HepG2 (cell line): ENCODE results near the gene C19orf73. TPM values are rescaled to one million over a fixed set of nuclear protein-coding genes. Genes with fewer than 3 reads are reported as not detected.
A peak's percentile ranks its signal among the peaks of the same experiment; 100 is the strongest.

Experiments used
- CCAR2 ChIP-seq: fragments of 200-400 bp; formaldehyde crosslinking; optimal IDR thresholded peaks from 2 replicates; pipeline ENCODE3; 2018; ENCODE audit warnings: low read depth, mild to moderate bottlenecking, low read length, moderate library complexity
- HHEX ChIP-seq: IDR thresholded peaks from 2 replicates; pipeline ENCODE4 v1.6.1; 2016; ENCODE audit warnings: control low read depth
- NONO ChIP-seq, 2 experiments: fragments of 450-650 bp in 1 of 2; sonication (generic) in 1 of 2; formaldehyde crosslinking in 1 of 2; IDR thresholded peaks in 1 of 2; conservative IDR thresholded peaks in 1 of 2; 2 replicates each; pipeline versions ENCODE4 v1.6.1 to v1.8.0; 2017 to 2022; ENCODE audit warnings: mild to moderate bottlenecking in 1 of 2, missing genetic modification reagents in 1 of 2, moderate library complexity in 1 of 2
- NR2F1 ChIP-seq, 2 experiments: fragments of 450-650 bp in 1 of 2; formaldehyde crosslinking in 1 of 2; IDR thresholded peaks; 2 replicates each; pipeline versions ENCODE4 v1.5.0 to v1.6.1; 2016 to 2020; ENCODE audit warnings: mild to moderate bottlenecking in 1 of 2, missing compliant biosample characterization in 1 of 2, missing genetic modification reagents in 1 of 2, moderate library complexity in 1 of 2
- NR2F6 ChIP-seq, 2 experiments: IDR thresholded peaks; 2 replicates each; pipeline ENCODE4 v1.6.1; 2016; ENCODE audit warnings: antibody characterized with exemption in 1 of 2, mild to moderate bottlenecking in 1 of 2
- RBAK ChIP-seq: sonication (generic); formaldehyde crosslinking; IDR thresholded peaks from 2 replicates; pipeline ENCODE4 v1.5.1; 2020; ENCODE audit warnings: mild to moderate bottlenecking, missing genetic modification reagents
- TRIM24 ChIP-seq: sonication (generic); formaldehyde crosslinking; IDR thresholded peaks from 2 replicates; pipeline ENCODE4 v1.8.0; 2022; ENCODE audit warnings: mild to moderate bottlenecking, missing genetic modification reagents
- WIZ ChIP-seq: sonication (generic); formaldehyde crosslinking; IDR thresholded peaks from 2 replicates; pipeline ENCODE4 v1.5.1; 2020; ENCODE audit warnings: mild to moderate bottlenecking, missing genetic modification reagents
- ZNF205 ChIP-seq: IDR thresholded peaks from 2 replicates; pipeline ENCODE4 v1.6.1; 2018; ENCODE audit warnings: missing biosample characterization, missing genetic modification reagents
- ZNF547 ChIP-seq: sonication (generic); formaldehyde crosslinking; IDR thresholded peaks from 2 replicates; pipeline ENCODE4 v1.5.1; 2020; ENCODE audit warnings: mild to moderate bottlenecking, missing genetic modification reagents
- ZNF777 ChIP-seq: sonication (generic); formaldehyde crosslinking; IDR thresholded peaks from 2 replicates; pipeline ENCODE4 v1.4.0; 2020; ENCODE audit warnings: missing genetic modification reagents
- polyA plus RNA-seq, 8 experiments: library from polyadenylated mRNA; depleted of rRNA in 3 of 8; stranded (reverse) in 7 of 8; unstranded in 1 of 8; fragments of >200 nt; fragmentation: Illumina TruSeq in 4 of 8; extraction: Trizol in 4 of 8; gene quantifications; 2 replicates each; pipeline versions ENCODE4 v1.2.1 to v1.2.3, GENCODE V29; 2011 to 2016; ENCODE audit warnings: low read depth in 4 of 8, missing spikeins in 1 of 8, mixed read lengths in 1 of 8; ENCODE audit not compliant: insufficient read depth in 1 of 8
- total RNA-seq, 5 experiments: library from RNA; depleted of rRNA; stranded (reverse); fragments of >200 nt; fragmentation: Illumina TruSeq; extraction: Trizol; gene quantifications; 2 replicates each; pipeline ENCODE4 v1.2.3, GENCODE V29; 2016; ENCODE audit warnings: low read depth in 1 of 5
- TF ChIP-seq, protein P1 (sequence below): sonication (generic); formaldehyde crosslinking; IDR thresholded peaks from 2 replicates; pipeline ENCODE4 v1.5.1; 2020; ENCODE audit warnings: mild to moderate bottlenecking, missing genetic modification reagents, borderline replicate concordance
- TF ChIP-seq, protein P2 (sequence below): sonication (generic); formaldehyde crosslinking; IDR thresholded peaks from 2 replicates; pipeline ENCODE4; 2020; ENCODE audit warnings: missing genetic modification reagents, mild to moderate bottlenecking, borderline replicate concordance
- TF ChIP-seq, protein P3 (sequence below): sonication (generic); formaldehyde crosslinking; IDR thresholded peaks from 2 replicates; pipeline ENCODE4 v1.5.1; 2020; ENCODE audit warnings: missing genetic modification reagents, mild to moderate bottlenecking, borderline replicate concordance
- TF ChIP-seq, protein P4 (sequence below): sonication (generic); formaldehyde crosslinking; IDR thresholded peaks from 2 replicates; pipeline ENCODE4 v1.4.0; 2020; ENCODE audit warnings: mild to moderate bottlenecking, missing genetic modification reagents

Gene C19orf73
- total and polyA plus RNA-seq, 2 of the 13 experiments (the other 11 are each of a cell fraction or from before 2014, with no cell fraction given): 1.4 to 1.5 TPM

DNA sequence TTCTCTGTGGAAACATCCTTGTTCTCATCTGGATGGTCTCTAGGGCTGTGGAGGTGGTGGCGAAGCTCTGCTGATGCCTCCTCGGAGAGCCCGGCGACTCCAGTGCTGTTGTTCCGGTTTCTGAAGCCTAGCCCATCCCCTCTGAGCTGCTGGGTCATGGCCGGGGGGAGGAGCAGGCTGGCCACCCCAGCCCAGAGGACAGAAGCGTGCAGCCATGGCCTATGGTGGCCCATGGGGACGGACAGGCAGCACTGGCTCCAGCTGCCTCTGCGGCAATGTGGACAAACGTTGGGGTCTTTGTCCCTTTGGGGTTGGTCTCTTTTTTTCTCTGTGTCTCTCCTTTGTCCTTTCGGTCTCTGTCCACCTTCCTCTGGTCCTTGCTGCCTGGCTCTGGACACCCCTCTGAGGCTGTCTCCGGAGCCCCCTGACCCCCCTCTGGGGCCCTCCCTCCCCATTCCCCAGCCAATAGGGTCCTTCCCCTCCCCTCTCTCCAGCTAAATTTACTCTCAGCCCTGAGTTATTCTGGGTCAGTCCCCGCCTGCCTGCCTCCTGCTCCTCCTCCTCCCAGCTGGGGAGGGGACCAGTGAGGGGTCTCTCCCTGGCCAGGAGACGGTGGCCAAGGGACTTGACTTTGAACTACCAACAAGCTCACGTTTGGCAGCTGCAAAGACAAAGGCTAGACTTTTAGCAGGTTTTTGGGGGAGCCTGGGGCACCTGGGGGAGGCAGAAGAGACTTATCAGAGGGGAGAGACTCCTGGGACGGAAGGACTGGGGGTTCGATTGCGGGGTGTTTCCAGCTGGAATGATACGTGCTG, 36.3 kb upstream of the C19orf73 start, which contains the start of gene HRC (continued):
- no peak for TF ChIP-seq TRIM24 (CRISPR knock-in tag)
- TF ChIP-seq, protein P1, sequence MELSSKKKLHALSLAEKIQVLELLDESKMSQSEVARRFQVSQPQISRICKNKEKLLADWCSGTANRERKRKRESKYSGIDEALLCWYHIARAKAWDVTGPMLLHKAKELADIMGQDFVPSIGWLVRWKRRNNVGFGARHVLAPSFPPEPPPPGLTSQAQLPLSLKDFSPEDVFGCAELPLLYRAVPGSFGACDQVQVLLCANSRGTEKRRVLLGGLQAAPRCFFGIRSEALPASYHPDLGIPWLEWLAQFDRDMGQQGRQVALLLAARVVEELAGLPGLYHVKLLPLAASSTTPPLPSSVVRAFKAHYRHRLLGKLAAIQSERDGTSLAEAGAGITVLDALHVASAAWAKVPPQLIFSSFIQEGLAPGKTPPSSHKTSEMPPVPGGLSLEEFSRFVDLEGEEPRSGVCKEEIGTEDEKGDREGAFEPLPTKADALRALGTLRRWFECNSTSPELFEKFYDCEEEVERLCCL (CRISPR knock-in tag): no peak
- TF ChIP-seq HHEX (CRISPR knock-in tag): no peak
- TF ChIP-seq, protein P2, sequence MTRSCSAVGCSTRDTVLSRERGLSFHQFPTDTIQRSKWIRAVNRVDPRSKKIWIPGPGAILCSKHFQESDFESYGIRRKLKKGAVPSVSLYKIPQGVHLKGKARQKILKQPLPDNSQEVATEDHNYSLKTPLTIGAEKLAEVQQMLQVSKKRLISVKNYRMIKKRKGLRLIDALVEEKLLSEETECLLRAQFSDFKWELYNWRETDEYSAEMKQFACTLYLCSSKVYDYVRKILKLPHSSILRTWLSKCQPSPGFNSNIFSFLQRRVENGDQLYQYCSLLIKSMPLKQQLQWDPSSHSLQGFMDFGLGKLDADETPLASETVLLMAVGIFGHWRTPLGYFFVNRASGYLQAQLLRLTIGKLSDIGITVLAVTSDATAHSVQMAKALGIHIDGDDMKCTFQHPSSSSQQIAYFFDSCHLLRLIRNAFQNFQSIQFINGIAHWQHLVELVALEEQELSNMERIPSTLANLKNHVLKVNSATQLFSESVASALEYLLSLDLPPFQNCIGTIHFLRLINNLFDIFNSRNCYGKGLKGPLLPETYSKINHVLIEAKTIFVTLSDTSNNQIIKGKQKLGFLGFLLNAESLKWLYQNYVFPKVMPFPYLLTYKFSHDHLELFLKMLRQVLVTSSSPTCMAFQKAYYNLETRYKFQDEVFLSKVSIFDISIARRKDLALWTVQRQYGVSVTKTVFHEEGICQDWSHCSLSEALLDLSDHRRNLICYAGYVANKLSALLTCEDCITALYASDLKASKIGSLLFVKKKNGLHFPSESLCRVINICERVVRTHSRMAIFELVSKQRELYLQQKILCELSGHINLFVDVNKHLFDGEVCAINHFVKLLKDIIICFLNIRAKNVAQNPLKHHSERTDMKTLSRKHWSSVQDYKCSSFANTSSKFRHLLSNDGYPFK (CRISPR knock-in tag): no peak
- TF ChIP-seq, protein P3, sequence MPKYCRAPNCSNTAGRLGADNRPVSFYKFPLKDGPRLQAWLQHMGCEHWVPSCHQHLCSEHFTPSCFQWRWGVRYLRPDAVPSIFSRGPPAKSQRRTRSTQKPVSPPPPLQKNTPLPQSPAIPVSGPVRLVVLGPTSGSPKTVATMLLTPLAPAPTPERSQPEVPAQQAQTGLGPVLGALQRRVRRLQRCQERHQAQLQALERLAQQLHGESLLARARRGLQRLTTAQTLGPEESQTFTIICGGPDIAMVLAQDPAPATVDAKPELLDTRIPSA (CRISPR knock-in tag): no peak
- TF ChIP-seq WIZ: no peak
- TF ChIP-seq RBAK: no peak
- 0 out of 2 replicates have a peak, but pooled peaks have one; percentile 25 for TF ChIP-seq NR2F6 (IDR thresholded peaks at IDR 0.05)
- TF ChIP-seq NR2F6 (CRISPR knock-in tag; IDR thresholded peaks at IDR 0.05): peak; percentile 61; the same call in 1 of the 2 replicates
- TF ChIP-seq NR2F1 (CRISPR knock-in tag; IDR thresholded peaks at IDR 0.05): peak in 1 of 2 experiments; percentile 22; a peak in 1 of 4 replicates
- TF ChIP-seq ZNF547 (CRISPR knock-in tag): no peak
- no peak for TF ChIP-seq CCAR2
- no peak for TF ChIP-seq NONO (IDR thresholded peaks at IDR 0.05)
- TF ChIP-seq NONO (CRISPR knock-in tag; conservative IDR thresholded peaks at IDR 0.05): no peak
- TF ChIP-seq ZNF205 (CRISPR knock-in tag): no peak
- no peak for TF ChIP-seq ZNF777 (CRISPR knock-in tag)
- TF ChIP-seq, protein P4, sequence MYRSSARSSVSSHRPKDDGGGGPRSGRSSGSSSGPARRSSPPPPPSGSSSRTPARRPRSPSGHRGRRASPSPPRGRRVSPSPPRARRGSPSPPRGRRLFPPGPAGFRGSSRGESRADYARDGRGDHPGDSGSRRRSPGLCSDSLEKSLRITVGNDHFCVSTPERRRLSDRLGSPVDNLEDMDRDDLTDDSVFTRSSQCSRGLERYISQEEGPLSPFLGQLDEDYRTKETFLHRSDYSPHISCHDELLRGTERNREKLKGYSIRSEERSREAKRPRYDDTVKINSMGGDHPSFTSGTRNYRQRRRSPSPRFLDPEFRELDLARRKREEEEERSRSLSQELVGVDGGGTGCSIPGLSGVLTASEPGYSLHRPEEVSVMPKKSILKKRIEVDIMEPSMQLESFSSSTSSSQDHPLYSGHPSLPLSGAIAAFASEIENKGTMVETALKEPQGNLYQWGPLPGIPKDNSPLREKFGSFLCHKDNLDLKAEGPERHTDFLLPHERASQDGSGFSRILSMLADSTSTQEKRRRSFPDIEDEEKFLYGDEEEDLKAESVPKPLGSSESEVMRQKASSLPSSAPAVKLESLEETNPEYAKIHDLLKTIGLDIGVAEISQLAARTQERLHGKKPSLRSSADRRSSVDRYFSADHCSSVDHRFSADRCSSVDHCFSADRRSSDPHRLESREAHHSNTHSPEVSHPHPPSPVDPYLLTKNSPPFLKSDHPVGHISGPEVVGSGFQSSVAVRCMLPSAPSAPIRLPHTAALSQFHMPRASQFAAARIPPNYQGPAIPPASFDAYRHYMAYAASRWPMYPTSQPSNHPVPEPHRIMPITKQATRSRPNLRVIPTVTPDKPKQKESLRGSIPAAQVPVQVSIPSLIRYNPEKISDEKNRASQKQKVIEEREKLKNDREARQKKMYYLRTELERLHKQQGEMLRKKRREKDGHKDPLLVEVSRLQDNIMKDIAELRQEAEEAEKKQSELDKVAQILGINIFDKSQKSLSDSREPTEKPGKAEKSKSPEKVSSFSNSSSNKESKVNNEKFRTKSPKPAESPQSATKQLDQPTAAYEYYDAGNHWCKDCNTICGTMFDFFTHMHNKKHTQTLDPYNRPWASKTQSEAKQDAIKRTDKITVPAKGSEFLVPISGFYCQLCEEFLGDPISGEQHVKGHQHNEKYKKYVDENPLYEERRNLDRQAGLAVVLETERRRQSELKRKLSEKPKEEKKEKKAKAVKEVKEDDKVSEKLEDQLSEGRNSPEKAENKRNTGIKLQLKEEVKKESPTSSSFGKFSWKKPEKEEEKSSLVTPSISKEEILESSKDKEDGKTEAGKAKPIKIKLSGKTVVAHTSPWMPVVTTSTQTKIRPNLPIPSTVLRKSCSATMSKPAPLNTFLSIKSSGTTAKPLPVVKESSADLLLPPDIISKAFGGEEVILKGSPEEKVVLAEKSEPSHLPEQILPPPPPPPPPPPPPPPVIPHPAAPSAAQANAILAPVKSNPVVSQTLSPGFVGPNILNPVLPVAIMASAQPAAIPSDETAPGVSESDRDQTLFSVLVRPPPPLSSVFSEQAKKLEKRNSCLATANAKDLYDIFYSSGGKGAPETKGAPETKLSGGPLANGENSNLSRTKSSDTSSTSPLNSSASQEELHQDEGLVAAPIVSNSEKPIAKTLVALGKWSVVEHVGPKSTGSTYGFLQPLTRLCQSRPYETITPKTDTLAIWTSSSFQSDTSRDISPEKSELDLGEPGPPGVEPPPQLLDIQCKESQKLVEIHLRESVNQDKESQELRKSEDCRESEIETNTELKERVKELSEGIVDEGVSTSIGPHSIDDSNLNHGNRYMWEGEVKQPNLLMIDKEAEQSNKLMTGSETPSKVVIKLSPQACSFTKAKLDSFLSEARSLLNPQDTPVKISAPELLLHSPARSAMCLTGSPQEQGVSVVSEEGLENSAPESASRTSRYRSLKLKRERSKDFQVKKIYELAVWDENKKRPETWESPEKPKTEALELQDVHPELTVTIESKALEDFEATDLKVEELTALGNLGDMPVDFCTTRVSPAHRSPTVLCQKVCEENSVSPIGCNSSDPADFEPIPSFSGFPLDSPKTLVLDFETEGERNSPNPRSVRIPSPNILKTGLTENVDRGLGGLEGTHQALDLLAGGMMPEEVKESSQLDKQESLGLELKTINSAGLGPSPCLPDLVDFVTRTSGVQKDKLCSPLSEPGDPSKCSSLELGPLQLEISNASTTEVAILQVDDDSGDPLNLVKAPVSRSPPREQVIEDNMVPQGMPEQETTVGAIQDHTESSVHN (CRISPR knock-in tag): no peak
